C4-2B (cell line): ENCODE data around the gene APLNR.

Experiments
- CTCF ChIP-seq: fragments of 450-650 bp; conservative IDR thresholded peaks from 2 replicates; pipeline ENCODE4 v1.5.1; 2017; ENCODE audit warnings: mild to moderate bottlenecking
- ZFX ChIP-seq: fragments of 450-650 bp; IDR thresholded peaks from 2 replicates; pipeline ENCODE4 v1.6.1; 2017

- TF ChIP-seq CTCF (no peak), ZFX (no peak)
Measured at GRCh38 chr11:57190548-57190947, 46.5 kb downstream of the APLNR start.
